GM21390 (cell line): Measurements from ENCODE around the gene PXK.
"Not testable (repeated sequence)": the region's sequence is repeated elsewhere in the genome, so short reads cannot be mapped to it uniquely, and the experiment has no call there.

Experiments used
- ATAC-seq: cut with Tn5 transposase; IDR thresholded peaks from one replicate; pipeline ENCODE4 v1.9.1; 2021; ENCODE audit not compliant: unreplicated experiment

Gene PXK

GRCh38 chr3:58323529-58324390 lies 8.9 kb upstream of the PXK start:
- no peak for ATAC-seq

DNA sequence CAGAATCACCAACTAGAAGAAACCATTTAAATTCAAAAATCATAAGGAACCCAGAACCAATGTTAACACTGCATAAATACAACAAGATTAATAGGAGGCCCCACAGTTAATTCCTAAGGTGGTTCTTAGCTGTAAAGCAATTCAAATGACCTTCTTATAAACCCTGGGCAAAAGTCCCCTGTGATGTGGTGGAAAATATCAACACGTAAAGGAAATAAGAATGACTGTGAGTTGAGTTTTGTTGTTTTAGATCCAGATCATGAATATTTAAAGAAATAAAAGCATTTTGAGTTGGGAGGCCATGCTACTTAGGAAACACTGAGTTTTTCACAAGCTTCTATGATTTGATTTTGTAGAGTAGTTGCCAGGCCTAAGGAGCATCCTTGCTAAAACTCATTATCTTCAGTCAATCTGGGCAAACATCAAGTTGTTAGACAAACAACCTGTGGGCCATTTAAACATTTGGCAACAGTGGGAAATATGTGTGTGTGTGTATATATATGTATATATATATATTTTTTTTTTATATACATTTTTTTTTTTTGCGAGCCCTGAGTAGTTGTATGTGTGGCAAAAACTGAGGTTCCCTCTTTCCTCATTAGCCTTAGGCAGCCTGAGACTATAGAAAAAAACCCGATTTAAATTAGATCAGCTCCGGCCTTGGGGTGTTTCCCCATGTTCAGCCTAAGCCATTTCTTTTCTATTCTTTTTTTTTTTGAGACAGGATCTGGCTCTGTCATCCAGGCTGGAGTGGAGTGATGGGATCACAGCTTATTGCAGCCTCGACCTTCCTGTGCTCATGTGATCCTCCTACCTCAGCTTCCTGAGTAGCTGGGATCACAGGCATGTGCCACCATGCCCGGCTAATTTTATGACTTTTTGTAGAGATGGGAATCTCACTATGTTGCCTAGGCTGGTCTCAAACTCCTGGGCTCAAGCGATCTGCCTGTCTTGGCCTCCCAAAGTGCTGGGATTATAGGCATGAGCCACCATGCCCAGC lies 8.0 kb upstream of the PXK start:
- no peak for ATAC-seq

GRCh38 chr3:58325525-58325992 lies 7.1 kb upstream of the PXK start:
- no peak for ATAC-seq

GRCh38 chr3:58326267-58326900 lies 6.3 kb upstream of the PXK start:
- ATAC-seq: no peak

DNA sequence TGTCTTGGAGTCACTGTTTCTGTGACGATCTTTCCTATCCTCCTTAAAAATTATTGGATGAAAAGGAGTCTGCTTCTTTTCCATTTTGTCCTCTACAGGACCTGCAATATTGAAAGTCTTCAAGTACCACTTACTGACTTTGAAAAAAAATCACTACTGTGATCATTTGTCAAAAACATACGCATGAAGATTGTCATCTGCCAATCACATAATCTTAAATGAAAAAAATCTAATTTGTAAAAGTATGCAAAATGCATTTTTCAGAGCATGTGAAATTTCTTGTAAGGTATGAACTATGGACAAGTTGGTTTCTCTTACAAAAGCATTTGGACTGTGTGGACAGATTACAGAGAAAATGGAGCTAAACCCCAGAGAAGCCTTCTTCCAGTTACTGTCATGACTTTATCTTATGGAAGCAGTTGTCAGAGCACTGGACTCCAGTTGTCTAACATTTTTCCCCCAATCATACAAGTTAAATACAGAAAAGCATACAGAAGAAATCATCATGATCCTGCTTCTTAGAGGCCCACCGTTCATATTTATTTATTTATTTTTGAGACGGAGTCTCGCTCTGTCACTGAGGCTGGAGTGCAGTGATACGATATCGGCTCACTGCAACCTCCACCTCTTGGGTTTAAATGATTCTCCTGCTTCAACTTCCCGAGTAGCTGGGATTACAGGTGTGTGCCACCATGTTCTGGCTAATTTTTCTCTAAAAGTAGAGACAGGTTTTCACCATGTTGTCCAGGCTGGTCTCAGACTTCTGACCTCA lies 3.4 kb upstream of the PXK start:
- no peak for ATAC-seq

DNA sequence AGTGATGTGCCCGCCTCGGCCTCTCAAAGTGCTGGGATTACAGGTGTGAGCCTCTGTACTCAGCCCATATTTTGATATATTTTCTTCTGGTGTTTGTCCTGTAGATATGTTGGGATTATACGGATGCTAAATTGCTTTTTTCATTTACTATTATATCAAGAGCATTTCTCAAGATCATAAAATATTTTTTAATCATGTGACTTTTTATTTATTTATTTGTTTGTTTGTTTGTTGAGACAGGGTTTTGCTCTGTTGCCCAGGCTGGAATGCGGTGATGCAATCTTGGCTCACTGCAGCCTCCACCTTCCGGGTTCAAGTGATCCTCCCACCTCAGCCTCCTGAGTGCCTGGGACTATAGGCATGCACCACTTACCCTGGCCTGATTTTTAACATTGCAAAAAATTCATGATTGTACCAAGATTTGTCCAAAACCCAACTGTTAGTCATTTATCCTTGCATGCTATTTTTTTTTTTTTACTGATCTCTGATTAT lies 2.7 kb upstream of the PXK start:
- no peak for ATAC-seq

DNA sequence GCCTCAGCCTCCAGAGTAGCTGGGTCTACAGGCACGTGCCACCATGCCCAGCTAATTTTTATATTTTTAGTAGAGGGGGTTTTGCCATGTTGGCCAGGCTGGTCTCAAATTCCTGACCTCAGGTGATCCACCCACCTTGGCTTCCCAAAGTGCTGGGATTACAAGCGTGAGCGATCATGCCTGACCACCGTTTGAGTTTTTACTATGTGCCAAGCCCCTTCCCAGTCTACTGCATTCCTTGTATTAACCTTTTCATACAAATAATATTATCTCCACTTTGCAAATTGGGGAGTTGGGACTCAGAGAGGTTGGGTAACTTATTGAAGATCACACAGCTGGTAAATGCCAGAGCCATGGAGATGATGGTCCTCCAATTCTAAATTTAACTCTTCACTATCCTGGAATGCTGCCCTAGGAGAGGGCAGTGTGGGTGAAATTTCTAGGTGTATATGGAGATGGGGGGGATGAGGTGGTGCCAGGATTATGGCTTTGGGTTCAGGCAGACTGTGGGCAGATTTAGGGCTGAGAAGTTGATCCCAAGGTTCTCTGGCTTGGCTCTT lies 1.0 kb upstream of the PXK start:
- ATAC-seq: no peak

DNA sequence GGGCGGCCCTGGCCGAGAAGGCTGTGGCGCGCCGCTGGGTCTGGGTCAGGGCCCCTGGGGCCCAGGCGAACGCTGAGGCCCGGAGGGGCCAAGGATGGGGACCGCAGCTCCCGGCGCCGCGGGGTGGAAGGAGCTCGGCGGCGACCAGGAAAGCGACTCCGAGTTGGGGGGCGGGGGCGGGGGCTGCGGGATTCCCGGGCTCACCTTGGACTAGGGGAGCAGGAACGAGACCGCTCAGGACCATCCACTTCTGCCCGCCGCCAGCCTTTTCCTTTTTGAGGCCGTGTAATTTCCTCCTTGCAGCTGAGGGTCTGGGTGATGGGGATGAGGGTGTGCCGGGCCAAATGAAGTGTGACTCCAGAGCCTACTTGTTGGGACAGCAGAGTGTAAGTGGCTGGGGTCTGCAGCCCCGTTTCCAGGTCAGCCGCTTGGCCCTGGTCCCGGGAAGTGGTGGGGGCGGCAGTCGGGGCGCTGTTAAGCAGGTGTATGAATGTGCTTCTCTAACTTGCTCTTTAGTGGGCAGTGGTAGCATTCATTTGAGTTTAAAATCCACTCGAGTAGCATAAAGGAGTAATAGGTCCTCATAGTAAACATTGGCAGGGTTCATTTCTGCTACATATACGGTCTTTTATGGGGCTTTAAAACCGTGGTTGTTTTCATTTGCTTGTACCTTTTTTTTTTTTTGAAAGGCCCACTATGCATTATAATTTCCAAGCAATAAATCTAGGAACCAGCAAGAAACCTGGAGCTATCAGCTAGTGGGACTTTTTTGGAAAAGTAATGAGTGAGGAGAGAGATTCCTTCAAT lies 717 bp downstream of the PXK start:
- ATAC-seq: peak; percentile 34

- ATAC-seq: no peak
Measured at GRCh38 chr3:58334013-58334321, 1.3 kb downstream of the PXK start.

- ATAC-seq: no peak
Measured at GRCh38 chr3:58334506-58334884, 1.8 kb downstream of the PXK start.

- ATAC-seq: no peak
Measured at GRCh38 chr3:58335652-58335947, 2.9 kb downstream of the PXK start.

GRCh38 chr3:58336135-58336882 lies 3.6 kb downstream of the PXK start:
- ATAC-seq: no peak

DNA sequence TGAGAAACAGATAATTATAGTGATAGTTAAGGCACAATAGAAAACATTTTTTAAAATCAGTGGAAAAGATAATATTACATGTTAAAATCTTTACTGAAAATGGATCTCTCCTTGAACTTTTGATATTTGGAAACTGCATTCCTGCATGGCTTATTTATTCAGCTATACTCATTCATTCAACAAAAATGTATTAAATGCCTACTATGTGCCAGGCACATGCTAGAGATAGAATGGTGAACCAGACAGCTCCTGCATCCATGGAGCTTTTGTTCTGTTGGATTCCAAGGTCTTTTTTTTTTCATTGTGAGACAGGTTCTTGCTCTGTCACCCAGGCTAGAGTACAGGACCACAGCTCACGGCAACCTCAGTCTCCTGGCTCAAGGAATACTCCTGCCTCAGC lies 4.5 kb downstream of the PXK start:
- no peak for ATAC-seq

GRCh38 chr3:58339146-58339545 lies 6.5 kb downstream of the PXK start:
- not testable (repeated sequence) for ATAC-seq

DNA sequence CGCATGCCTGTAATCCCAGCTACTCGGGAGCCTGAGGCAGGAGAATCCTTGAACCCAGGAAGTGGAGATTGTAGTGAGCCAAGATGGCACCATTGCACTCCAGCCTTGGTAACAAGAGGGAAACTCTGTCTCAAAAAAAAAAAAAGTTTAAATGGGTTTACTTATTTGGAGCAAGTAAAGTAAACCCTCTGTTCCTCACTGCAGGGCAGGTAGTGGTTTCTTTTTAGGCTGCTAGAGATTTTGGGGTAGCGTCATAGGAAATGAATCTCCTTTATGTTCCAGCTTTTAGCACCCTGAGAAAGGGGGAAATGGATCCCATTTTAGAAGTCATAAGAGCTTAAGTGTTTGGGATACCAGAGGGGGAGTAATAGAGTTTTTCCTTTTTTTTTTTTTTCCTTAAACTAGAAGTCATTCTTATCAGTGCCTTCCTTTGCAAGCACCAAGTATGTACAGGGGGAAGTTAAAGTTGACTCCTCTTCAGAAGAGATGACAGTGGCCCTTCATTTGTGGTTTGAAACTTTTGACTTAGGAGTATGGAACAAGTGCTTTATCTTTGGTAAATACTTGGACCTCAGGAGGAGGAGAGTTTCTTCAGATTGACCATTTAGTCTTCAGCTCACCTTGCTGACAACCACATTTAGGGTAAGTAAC lies 8.0 kb downstream of the PXK start:
- ATAC-seq: no peak

DNA sequence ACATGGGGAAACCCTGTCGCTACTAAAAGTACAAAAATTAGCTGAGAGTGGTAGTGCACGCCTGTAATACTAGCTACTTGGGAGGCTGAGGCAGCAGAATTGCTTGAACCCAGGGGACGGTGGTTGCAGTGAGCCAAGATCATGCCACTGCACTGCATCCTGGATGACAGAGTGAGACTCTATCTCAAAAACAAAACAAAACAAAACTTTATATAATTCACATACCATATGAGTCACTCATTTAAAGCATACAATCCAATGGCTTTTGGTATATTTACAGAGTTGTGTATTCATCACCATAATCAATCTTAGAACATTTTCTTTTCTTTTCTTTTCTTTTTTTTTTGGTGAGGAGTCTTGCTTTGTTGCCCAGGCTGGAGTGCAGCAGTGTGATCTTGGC lies 8.7 kb downstream of the PXK start:
- ATAC-seq: no peak

DNA sequence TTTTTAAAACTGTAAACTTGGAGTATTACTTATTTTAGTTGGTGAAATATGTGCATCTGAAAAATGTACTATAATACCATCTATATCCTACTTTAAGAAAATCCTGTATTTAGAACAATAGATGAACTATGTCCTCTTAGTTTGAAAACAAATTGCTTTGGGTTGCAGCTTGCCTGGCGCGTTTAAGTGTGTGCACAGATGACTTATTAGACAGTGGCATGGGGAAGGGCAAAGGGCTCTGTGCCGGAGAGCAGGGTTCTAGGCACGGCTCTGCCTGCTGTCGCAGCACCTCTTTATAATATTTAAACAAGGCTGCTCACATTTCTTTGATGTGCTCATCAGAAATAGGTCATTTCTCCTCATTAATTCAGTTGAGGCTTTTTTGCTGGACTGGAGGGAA lies 10.0 kb downstream of the PXK start:
- no peak for ATAC-seq

DNA sequence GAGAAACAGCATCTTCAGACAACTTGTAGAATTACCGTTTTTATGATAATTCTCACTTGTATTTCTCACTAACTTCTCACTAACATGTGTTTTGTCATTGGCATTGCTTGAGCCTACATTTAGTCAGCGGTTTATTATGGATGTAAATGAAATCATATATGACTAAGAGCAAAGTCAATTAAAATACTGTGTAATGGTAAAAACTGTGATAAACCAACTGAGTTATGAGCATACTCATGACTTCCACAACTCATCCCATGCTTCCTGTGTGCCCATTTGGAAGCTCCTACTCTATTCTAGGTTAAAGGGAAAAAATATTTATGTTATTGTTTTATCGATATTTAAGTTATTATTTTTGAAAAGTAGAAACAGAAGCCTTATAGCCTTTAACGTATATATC lies 12.8 kb downstream of the PXK start:
- no peak for ATAC-seq
